Measurements from ENCODE around the gene LILRA1.
"Not testable (repeated sequence)": the region's sequence is repeated elsewhere in the genome, so short reads cannot be mapped to it uniquely, and the experiment has no call there.

Gene LILRA1

GRCh38 chr19:54572696-54573311 lies 20.6 kb upstream of the LILRA1 start:
- H3K79me2 ChIP-seq = no peaks in the 10 kb centered on the region
- no peak for TF ChIP-seq CTCF (IDR thresholded peaks at IDR 0.05)
- H3K9me3 ChIP-seq (ENCODE audit: control insufficient read depth, low read length) = no peaks in the 10 kb centered on the region
- H3K4me1 ChIP-seq = no peaks in the 10 kb centered on the region
- H3K4me3 ChIP-seq (ENCODE audit: low read depth, low read length) = no peak overlapping the region
- H3K36me3 ChIP-seq (ENCODE audit: control insufficient read depth, insufficient read depth, low read length) = no peaks in the 10 kb centered on the region
- no peaks in the 10 kb centered on the region for H3K27me3 ChIP-seq (ENCODE audit: control insufficient read depth, insufficient read depth, low read length)
- no peak overlapping the region for H3K4me2 ChIP-seq (ENCODE audit: low read length)
- H3K27ac ChIP-seq = no peak overlapping the region
- H2AFZ ChIP-seq = no peak overlapping the region
- H3K9ac ChIP-seq = no peak overlapping the region

GRCh38 chr19:54573330-54573872 lies 20.0 kb upstream of the LILRA1 start, which contains the start of gene LILRA2:
Gene LILRA2 (plus strand): TSS chr19:54573790. CDS start chr19:54573879, 89 bp downstream.
- Histone ChIP-seq H3K4me1 (no peaks in the 10 kb centered on the region), H3K79me2 (no peaks in the 10 kb centered on the region), H3K4me2 (ENCODE audit: low read length) (no peak within 1 kb of the TSS), H2AFZ (no peak within 1 kb of the TSS), H3K36me3 (ENCODE audit: control insufficient read depth, insufficient read depth, low read length) (no peaks in the 10 kb centered on the region), H3K27ac (no peak within 1 kb of the TSS), H3K9me3 (ENCODE audit: control insufficient read depth, low read length) (no peaks in the 10 kb centered on the region), H3K9ac (no peak within 1 kb of the TSS), H3K27me3 (ENCODE audit: control insufficient read depth, insufficient read depth, low read length) (no peaks in the 10 kb centered on the region), H3K4me3 (ENCODE audit: low read depth, low read length) (no peak within 1 kb of the TSS)
- no peak for TF ChIP-seq CTCF (IDR thresholded peaks at IDR 0.05)

- no peaks in the 10 kb centered on the region for H3K79me2 ChIP-seq
- H3K4me1 ChIP-seq = no peaks in the 10 kb centered on the region
- H3K4me2 ChIP-seq (ENCODE audit: low read length) = no peak overlapping the region
- no peak overlapping the region for H3K27ac ChIP-seq
- no peaks in the 10 kb centered on the region for H3K9me3 ChIP-seq (ENCODE audit: control insufficient read depth, low read length)
- no peak overlapping the region for H3K4me3 ChIP-seq (ENCODE audit: low read depth, low read length)
- TF ChIP-seq CTCF (IDR thresholded peaks at IDR 0.05) = no peak
- H2AFZ ChIP-seq = no peak overlapping the region
- H3K9ac ChIP-seq = no peak overlapping the region
- H3K27me3 ChIP-seq (ENCODE audit: control insufficient read depth, insufficient read depth, low read length) = no peaks in the 10 kb centered on the region
- H3K36me3 ChIP-seq (ENCODE audit: control insufficient read depth, insufficient read depth, low read length) = no peaks in the 10 kb centered on the region
These were observed 19.4 kb upstream of the LILRA1 start for GRCh38 chr19:54574051-54574450.

- no peak overlapping the region for H3K9ac ChIP-seq
- TF ChIP-seq CTCF (IDR thresholded peaks at IDR 0.05) = no peak
- H2AFZ ChIP-seq = no peak overlapping the region
These were observed 18.8 kb upstream of the LILRA1 start for GRCh38 chr19:54574527-54575056.

GRCh38 chr19:54575205-54575604 lies 18.2 kb upstream of the LILRA1 start:
- H3K4me2 ChIP-seq (ENCODE audit: low read length); H3K79me2 ChIP-seq; H3K4me1 ChIP-seq; H3K9me3 ChIP-seq (ENCODE audit: control insufficient read depth, low read length); H3K4me3 ChIP-seq (ENCODE audit: low read depth, low read length); H2AFZ ChIP-seq; H3K9ac ChIP-seq; H3K36me3 ChIP-seq (ENCODE audit: control insufficient read depth, insufficient read depth, low read length); H3K27me3 ChIP-seq (ENCODE audit: control insufficient read depth, insufficient read depth, low read length); H3K27ac ChIP-seq: not testable (repeated sequence)

More at GRCh38 chr19:54574527-54575056, 18.8 kb upstream of the LILRA1 start:
- no peak overlapping the region for H3K4me3 ChIP-seq (ENCODE audit: low read depth, low read length)
- no peaks in the 10 kb centered on the region for H3K79me2 ChIP-seq
- no peak overlapping the region for H3K27ac ChIP-seq
- no peaks in the 10 kb centered on the region for H3K36me3 ChIP-seq (ENCODE audit: control insufficient read depth, insufficient read depth, low read length)
- H3K27me3 ChIP-seq (ENCODE audit: control insufficient read depth, insufficient read depth, low read length) = no peaks in the 10 kb centered on the region
- H3K4me2 ChIP-seq (ENCODE audit: low read length) = no peak overlapping the region
- no peaks in the 10 kb centered on the region for H3K9me3 ChIP-seq (ENCODE audit: control insufficient read depth, low read length)
- H3K4me1 ChIP-seq = no peaks in the 10 kb centered on the region

Data from parathyroid adenoma (tissue), 2 donors.